ENCODE measurements around the gene DPY19L3.
"Not testable (repeated sequence)": the region's sequence is repeated elsewhere in the genome, so short reads cannot be mapped to it uniquely, and the experiment has no call there.

The DPY19L3 gene

DNA sequence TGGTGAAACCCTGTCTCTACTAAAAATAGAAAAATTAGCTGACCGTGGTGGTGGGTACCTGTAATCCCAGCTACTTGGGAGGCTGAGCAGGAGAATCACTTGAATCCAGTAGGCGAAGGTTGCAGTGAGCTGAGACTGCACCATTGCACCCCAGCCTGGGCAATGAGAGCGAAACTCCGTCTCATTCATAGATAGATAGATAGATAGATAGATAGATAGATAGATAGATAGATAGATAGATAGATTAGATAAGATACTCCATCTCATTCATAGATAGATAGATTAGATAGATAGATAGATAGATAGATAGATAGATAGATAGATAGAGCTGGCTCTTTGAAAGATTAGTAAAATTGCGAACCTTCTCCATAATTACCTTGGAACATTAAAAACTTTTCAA is 42.0 kb downstream of the DPY19L3 start:
- not testable (repeated sequence) for DNase-seq

DNA sequence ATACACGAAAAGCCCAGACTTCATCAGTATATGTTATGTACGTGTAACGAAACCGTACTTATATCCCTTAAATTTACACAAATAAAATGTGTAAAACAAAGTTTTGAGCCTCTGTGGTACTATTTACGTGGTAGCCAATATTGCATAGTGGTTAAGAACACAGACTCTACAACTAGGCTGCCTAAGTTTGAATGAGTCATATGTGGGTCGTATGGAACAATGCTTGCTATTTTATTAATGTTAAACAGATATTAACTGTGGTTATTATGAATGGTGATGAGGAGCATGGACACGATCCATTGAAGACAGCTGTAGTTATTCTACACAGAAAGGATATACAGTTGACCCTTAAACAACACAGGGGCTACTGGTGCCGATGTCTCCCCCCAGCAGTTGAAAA is 42.5 kb downstream of the DPY19L3 start:
- DNase-seq, result no peak

DNA sequence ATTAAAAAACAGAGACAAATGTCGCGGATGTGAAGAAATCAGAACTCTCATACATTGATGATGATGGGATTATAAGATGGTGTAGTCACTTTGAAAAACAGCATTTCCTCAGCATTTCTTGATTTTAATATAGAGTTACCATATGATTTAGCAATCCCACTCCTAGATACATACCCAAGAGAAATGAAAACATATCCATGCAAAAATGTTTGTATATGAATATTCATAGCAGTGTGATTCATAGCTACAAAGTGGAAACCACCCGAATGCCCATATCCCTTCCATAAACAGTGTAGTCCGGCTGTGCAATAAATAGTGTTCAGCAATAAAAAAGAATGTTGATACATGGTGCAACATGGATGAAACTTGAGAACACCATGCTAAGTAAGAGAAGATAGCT is 44.6 kb downstream of the DPY19L3 start:
- no peak for DNase-seq

DNA sequence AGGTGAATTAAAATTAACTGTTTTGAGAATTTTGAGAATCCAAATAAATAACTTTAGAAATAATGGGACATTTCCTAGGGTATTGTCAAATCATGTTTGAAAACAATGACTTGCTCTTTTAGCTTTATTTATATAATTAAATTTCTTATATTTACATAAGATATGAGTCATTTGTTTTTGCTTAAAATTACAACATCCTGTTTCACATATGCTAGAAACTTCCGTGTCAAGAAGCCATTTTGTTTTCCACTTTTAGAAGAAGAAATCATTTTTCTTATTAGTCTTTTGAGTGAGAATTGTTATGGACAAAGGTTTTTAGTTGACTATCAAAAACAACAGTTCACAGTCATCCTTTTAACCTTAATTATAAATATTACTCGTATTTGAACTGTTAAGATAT is 48.2 kb downstream of the DPY19L3 start:
- DNase-seq, result no peak

DNA sequence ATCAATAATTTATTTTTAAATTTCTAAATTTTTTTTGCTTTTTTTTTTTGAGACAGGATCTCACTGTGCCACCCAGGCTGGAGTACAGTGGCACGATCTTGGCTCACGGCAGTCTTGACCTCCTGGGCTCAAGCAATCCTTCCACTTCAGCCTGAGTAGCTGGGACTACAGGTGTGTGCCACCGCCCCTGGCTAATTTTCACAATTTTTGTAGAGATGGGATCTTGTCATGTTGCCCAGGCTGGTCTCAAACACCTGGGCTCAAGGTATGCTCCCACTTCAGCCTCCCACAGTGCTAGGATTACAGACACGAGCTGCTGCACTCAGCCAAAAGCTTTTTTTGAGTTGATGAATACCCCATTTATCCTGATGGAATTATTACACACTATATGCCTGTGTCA is 50.8 kb downstream of the DPY19L3 start:
- DNase-seq, result no peak

DNA sequence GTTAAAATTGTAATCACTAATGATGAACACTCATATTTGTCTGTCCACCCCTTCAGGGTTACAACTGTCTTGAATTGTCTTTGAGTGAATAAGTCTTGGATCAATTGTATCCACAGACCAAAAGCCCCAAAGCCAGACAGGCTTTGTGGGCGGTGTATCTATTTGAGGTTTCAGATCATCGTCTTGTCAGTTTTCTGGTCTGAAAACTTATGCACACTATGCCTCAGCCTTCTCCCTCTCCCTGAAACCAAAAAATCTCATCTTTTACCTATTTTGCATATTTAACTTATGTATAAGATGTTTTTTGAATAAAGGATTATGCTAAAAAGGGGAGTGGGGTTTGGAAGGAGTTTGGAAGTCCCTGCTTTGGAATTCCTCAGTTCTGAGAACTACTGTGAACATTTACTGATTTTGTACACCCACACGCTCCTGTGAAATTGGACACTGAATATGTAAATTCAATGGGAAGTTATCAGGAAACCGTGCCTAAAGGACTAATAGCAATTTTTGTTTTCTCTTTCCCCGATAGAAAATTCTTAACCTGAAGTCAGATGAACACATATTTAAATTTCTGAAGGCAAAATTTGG is 52.1 kb downstream of the DPY19L3 start:
- no peak for DNase-seq

DNA sequence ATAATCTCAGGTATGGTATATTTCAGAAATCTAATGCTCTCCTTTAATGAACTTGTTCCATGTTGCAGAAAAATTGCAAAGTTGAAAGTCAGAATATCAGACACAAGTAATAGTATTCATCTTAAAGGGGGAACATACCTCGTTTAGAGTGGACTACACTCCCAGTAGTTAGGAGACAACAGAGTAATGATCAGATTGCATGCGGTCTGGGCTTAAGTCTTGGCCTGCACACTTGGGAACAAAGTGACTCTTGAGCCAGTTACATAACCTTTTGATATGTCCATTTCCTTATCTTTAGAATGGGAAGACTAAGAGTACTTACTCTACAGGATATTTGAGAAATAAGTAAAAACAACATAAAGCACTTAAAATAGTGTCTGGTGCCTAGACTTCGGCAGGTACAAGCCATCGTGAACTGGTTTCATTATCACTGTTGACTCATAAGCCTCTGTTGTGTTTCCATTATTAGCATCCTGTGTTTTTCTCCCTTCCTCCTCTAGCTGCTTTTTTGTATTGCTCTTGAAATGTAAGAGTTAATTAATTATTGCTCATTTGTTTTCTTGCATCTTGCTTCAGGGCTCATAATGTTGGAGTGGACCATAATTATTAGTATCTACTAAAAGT is 53.0 kb downstream of the DPY19L3 start:
- no peak for DNase-seq

DNA sequence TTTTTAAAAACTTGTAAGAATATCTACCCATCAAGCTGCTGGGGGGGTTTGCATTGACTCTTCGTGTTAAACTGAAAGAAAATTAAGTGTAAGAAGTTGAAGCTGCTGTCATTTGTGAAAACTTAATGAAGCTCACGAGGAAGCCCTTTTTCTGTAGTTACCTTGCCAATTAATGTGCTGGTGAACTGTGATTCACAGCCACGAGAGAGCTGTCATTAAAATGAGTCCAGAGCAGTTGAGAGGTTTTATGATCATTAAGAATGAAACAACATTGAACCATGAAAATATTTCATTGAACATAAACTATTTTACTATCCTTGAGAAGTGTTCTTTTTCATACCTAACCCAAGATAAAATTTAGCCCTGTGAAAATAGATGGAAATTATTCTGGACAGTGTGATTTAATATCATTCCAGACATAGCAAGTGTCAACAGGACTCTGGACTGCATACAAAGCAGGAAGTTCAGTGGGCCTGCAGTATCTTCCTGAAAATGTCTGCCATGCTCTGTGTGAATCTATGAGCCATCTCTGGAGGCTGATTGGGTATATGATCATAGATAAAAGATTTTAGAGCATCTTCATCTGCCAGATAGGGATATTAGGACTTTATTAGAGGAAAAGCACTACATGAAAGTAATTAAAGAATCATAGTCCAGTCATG is 53.8 kb downstream of the DPY19L3 start:
- no peak for DNase-seq

DNA sequence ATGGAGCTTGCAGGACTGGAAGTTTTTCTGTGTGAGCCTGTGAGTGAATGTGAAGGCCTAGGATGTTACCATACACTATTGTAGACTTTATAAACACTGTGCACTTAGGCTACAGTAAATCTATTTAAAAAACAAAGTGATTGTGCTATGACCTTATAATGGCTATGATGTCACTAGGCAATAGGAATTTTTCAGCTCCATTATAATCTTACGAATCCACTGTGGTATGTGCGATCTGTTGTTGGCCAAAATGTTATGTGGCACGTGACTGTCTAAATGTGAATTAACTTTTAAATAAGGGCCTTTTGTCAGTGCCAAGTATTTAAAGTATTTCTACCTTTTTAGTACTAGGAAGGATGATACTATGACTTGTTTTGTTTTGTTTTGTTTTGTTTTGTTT is 54.9 kb downstream of the DPY19L3 start:
- DNase-seq, result no peak

DNA sequence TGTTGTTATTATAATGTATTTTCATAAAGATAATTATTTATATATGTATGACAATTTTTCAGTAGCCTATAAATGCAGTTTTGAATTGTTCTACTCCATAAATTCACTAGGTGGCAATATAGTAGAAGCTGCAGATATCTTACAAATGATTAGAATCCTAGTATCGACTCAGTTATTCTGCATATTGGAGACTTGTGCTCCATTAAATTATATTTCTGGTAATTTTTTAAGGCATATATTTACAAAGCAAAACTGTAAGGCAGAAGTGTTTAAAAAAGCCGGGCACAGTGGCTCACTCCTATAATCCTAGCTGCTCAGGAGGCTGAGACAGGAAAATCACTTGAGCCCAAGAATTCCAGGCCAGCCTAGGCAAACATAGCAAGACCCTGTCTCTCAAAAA is 58.7 kb downstream of the DPY19L3 start:
- no peak for DNase-seq

DNA sequence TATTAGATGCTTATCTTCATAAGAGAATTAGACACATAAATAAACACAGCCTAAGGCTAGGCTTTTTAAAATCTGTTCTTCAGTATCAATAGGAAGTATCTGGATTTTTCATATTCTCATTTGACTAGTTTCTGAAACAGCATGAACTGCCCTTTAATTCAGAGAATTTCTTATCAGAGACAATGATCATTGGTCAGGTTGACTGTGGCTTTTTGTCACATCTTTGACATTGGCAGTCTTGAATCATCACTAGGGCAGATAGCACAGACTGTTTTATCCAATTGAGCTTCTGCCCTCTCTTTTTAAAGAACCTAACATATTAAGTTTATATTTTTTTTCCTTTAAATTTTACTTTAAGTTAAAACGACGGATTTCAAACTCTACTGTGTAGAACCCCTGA is 59.6 kb downstream of the DPY19L3 start:
- DNase-seq, result no peak

DNA sequence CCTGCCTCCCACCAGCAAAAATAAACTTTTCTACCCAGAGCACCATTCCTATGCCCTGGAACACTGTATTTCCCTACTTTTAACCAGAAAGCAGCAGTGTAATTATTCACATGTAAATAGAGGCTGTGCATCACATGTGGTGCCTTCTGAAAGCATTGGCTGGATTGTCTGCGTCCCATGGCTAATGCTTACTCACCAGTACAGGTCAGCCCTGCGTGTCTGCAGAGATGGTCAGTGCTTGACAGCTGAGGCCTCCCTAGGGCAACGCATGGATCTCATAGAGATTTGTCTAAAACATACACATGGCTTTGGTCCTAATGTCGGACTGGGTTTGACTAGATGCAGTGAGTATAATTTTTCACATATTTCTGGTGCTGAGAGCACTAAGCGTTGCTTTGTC is 64.2 kb downstream of the DPY19L3 start:
- DNase-seq, result no peak

DNA sequence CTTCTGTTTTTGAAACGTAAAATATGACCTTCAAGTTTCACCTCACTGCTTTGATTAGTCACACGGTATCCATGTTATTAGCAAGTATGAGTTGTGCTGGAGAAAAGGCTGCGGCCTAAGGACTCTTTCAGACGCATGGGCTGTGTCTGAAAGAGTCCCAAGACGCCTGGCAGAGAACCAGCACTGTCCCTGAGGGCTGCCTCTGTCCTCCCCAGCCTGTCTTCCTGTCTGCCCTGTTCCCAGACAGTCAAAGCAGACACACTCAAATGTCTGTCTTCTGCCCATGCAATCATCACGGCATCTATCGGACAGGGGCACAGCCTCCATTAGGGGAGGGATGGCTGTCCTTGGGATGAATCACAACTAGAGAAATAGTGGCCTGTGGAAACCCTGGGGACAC is 65.5 kb downstream of the DPY19L3 start:
- no peak for DNase-seq

DNA sequence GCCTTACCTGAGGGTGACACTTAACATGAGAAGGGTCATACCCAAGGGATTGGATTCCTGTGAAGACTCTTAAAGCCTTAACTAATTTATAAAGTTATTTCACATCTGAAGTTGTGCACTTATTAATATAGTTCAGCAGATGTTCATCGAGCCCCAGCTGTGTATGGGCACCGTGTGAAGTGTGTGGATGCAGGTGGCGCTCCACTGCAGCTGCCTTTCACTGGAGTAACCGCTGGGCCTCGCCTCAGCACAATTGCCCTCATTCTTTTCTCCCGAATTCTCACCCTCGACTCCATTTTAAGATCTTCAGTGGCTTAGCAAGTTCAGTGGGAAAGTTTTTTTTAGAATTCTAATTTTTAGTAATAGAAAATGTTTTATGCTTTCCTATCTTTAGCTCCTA is 66.2 kb downstream of the DPY19L3 start:
- DNase-seq, result no peak

DNA sequence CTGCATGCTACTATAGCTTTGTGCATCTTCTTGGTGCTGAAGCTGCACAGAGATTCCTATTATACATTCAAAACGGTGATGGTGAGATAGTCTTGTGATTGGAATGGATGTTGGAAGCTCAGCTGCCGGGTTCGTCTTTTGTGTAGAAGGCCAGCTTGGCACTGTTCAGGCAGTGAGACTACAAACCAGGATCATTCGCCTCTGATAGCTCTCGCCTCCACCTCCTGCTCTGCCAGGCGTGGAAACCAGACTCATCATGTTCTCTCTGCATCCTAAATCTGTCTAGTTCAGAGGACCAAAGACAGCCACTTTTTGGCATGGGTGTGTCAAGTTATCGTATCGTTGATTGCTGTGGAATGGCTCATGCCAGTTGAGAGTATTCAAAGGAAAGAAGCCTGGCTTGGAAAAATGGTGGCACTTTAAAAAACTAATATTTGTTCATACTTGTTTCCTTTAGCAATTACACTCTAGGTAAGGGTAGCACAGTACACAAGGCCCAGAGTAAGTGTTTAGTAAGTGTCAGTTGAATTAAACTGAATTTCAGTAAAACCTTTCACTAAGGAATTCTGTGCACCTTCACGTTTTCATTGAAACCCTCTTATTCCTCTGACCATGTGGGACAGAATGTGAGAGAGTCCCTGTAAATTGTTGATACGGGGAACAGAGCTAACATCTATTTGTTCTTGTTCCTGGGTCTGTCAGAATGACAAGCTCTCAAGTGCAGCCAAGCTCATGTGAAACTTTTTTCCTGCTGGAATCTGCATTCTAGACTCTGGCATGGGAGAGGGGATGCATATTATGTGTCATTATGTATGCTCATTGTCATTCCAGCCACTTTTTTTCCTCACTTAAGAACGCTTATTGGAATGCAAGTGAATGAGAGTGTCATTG is 69.8 kb downstream of the DPY19L3 start:
- no peak for DNase-seq

DNA sequence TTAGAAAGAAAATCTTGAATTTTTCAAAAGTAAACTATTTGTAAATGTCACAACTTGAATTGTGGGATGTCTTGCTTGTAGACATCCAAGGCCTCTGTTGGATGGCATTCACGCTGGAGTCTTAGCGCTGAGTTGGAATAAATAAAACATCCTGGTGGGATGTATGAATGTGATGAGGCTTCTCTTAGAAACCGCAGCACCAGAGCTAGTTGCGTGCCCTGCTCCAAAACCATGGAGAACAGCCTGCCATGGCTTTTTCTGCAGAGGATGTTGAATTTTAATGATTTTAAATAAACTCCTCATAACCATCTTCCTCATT is 70.4 kb downstream of the DPY19L3 start:
- DNase-seq, result no peak

DNA sequence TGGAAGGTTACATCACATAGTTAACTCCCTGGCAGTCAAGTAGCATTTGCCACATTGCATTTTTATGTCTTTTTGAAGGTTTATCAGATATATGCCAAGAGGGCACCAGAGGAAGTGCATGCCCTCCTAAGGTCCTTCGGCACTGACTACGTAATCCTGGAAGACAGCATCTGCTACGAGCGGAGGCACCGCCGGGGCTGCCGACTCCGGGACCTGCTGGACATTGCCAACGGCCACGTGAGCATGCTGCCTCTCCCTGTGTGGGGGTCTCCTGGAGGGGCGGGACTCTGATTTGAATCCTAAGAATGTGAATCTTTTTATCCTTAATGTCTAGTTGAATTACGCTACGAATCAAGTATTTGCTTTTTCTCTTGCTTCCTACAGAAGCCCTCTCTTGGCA is 74.8 kb downstream of the DPY19L3 start:
- DNase-seq, result no peak

DNA sequence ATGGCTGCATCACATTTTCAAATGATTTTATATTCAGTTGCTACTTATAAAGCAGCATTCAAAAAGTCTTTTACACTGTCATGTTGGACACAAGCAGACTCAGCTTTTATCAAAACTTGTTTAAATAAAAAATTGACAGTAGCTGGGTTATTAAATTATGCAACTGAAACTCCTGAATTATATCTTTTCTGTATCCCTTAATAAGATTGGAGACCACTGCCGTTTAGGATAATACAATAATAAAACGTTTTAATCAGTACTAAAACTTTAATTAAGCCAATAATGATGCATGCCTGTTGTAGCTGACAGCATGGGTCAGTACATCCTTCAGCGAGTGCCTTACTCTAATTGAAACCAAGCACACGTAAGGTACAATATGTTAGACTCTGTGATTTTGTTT is 78.0 kb downstream of the DPY19L3 start:
- no peak for DNase-seq

DNA sequence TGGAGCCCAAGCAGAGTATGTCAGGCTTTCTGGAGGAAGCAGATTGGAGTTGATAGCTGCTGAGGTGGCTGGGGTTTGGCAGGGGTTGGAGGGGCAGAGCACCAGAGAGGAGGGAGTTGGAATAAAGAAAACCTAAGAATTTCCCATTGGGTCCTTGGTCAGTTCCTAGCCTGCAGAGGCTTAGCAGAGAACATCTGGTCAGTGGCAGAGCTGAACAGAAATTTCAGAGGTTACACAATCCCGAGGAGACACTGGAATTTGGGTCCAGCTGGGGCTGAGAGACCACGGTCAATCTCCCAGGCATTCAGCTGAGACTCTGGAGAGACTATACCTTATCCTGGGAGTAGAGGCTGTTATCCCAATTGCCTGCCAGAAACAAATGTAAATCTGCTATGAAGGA is 84.4 kb downstream of the DPY19L3 start:
- no peak for DNase-seq

DNA sequence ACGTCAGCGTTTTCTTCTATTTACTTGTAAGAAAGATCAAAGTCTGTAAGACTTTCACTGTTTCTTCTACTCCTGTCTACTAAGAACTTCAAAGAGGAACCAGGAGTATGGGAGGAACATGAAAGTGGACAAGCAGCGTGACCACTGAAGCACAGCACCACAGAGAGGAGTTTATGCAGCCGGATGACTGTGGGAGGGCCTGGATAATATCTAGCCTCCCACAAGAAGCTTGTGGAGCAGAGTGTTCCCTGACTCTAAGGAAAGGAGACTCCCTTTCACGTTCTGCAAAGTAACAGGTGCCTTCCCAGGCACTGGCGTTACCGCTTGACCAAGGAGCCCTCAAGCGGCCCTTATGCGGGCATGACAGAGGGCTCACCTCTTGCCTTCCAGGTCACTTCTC is 91.8 kb downstream of the DPY19L3 start:
- no peak for DNase-seq

DNA sequence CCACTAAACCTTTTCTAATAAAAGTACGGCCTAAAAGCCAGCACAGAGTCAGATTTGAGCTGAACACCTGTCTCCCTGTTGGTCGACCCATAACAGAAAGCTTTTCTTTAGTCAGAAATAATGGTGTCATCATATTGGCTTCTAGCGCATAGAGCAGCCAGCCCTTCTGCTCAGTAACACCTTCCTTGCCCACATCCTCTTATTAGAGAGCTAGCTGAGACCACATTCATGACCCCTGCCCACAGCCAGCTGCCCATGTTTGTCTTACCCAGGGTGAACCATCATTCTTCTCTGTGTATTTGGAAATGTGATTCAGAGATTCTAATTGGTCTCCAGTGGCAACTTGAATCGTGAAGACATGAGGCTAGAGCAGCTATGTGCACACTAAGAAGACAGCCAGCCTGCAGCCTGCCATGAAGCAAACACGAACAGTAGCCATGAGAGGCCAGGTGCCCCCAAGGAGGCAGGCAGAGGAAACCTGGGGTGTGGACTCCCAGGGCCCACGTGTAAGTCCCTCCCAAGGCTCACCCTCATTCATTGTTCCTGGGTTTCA is 93.2 kb downstream of the DPY19L3 start:
- DNase-seq, result no peak

DNA sequence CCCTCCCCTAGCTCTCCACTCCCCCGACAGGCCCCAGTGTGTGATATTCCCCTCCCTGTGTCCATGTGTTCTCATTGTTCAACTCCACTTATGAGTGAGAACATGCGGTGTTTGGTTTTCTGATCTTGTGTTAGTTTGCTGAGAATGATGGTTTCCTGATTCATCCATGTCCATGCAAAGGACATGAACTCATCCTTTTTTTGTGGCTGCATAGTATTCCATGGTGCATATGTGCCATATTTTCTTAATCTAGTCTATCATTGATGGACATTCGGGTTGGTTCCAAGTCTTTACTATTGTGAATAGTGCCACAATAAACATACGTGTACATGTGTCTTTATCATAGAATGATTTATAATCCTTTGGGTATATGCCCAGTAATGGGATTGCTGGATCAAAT is 106.9 kb downstream of the DPY19L3 start:
- DNase-seq, result not testable (repeated sequence)

DNA sequence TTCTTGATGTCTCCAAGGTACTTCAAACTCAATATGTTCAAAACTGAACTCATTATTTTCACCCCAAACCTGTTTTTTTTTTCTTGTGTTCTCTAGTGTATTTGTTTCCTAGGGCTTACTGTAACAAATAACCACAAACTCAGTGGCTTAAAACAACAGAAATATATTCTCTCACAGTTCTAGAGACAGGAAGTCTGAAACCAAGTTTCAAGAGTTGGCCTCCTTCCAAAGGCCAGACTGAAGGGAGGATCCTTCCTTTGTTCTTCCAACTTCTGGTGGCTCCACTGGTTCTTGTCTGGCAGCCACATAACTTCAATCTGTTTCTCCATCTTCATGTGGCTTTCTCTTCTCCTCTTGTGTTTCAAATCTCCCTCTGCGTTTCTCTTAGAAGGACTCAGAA is 113.5 kb downstream of the DPY19L3 start:
- DNase-seq, result no peak

DNA sequence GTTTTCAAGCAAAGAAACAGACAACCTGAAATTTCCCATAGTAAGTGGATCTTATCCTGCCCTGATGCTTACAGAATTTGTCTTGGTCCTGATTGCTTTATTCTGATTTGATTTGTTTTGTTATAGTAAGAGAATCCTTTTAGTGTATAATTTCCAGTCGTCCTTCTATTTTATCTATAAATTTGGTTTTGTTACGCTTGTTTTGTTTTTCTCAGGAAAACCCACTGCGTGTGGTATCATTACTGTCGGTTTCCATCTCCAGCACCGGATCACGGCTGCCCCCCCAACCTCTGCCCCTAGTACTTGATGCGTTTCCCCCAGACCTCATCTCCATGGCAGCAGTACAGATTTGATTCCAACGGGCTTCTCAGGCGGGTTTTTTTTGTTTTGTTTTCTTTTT is 117.4 kb downstream of the DPY19L3 start:
- no peak for DNase-seq

Data from GDM1 (cell line).